Peyer's patch (tissue), 4 donors: ENCODE data around the gene PRMT2.

Experiments
- CTCF ChIP-seq, 6 experiments: fragments of 450-650 bp in 4 of 6; fragments of 200-600 bp in 2 of 6; sonication (generic) in 1 of 6; IDR thresholded peaks; one replicate each; pipeline ENCODE4 v1.5.1; 2017 to 2019; ENCODE audit warnings: antibody characterized with exemption in 6 of 6, mild to moderate bottlenecking in 3 of 6, moderate library complexity in 1 of 6
- POLR2A ChIP-seq, 2 donors: fragments of 450-650 bp; IDR thresholded peaks; one replicate each; pipeline ENCODE4 v1.5.1; 2017; ENCODE audit warnings: antibody characterized with exemption in 2 of 2, mild to moderate bottlenecking in 2 of 2, moderate library complexity in 2 of 2

DNA sequence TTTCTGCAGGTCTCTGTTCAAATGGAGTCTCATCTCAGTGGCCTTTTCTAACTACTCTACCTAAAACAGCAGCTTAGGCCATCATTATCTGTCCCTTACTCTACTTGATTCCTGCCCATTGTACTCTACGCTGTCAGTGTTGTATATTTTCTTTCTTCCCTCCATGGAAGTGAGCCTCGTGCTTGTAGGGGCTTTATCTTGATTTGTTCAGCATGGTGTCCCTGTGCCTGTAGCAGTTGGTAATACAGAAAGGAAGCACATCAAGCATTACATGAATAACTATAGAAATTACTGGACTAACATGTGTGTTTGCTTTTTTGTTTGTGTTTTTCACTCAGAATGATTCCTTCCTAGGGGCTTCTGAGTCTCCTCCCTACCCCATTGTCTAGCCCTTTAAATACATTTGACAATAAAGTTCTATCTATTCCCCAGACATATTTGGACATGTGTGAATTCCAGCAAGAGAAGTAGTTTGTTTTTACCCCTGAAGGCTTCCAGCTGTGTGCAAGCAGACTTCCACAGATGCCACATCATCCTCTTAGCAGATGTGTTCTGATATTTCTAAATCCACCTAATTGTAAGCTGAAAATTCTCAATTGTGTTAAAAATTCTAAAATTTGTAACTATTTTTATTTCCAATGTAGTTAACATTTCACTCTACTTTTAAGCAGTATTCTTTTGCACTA is 40.3 kb downstream of the PRMT2 start:
- no peak for TF ChIP-seq CTCF (IDR thresholded peaks at IDR 0.05)
- TF ChIP-seq POLR2A (IDR thresholded peaks at IDR 0.05) = no peak
